HK-2 (cell line): ENCODE measurements around the gene LPCAT1.
A peak's percentile ranks its signal among the peaks of the same experiment; 100 is the strongest.

Source experiments
- DNase-seq: peaks from one replicate; pipeline ENCODE4 v3.0.0-alpha.2; 2018; ENCODE audit not compliant: unreplicated experiment

Gene LPCAT1

GRCh38 chr5:1497795-1498622, 25.8 kb downstream of the LPCAT1 start:
- no peak for DNase-seq

GRCh38 chr5:1497242-1497777, 26.4 kb downstream of the LPCAT1 start:
- no peak for DNase-seq

- no peak for DNase-seq
Observed at GRCh38 chr5:1495525-1495897, 28.2 kb downstream of the LPCAT1 start.

- DNase-seq, result no peak
Observed at GRCh38 chr5:1494780-1495524, 28.8 kb downstream of the LPCAT1 start.

- no peak for DNase-seq
Observed at GRCh38 chr5:1493941-1494340, 29.8 kb downstream of the LPCAT1 start.

GRCh38 chr5:1493413-1493812, 30.3 kb downstream of the LPCAT1 start:
- DNase-seq, result no peak

- no peak for DNase-seq
Observed at GRCh38 chr5:1492757-1493156, 31.0 kb downstream of the LPCAT1 start.

GRCh38 chr5:1490376-1490775, 33.4 kb downstream of the LPCAT1 start:
- no peak for DNase-seq

GRCh38 chr5:1489754-1490153, 34.0 kb downstream of the LPCAT1 start:
- no peak for DNase-seq

- DNase-seq, result peak; percentile 21
Observed at GRCh38 chr5:1488882-1489680, 34.7 kb downstream of the LPCAT1 start.

GRCh38 chr5:1487079-1487764, 36.5 kb downstream of the LPCAT1 start:
- no peak for DNase-seq

- DNase-seq, result no peak
Observed at GRCh38 chr5:1486271-1486670, 37.5 kb downstream of the LPCAT1 start.

- DNase-seq, result no peak
Observed at GRCh38 chr5:1485579-1486118, 38.1 kb downstream of the LPCAT1 start.

GRCh38 chr5:1484730-1485578, 38.8 kb downstream of the LPCAT1 start:
- DNase-seq, result no peak

- no peak for DNase-seq
Observed at GRCh38 chr5:1483856-1484729, 39.7 kb downstream of the LPCAT1 start.

GRCh38 chr5:1483064-1483463, 40.7 kb downstream of the LPCAT1 start:
- DNase-seq, result no peak

- no peak for DNase-seq
Observed at GRCh38 chr5:1481959-1482331, 41.8 kb downstream of the LPCAT1 start.

GRCh38 chr5:1481266-1481958, 42.3 kb downstream of the LPCAT1 start:
- DNase-seq, result no peak

- no peak for DNase-seq
Observed at GRCh38 chr5:1480806-1481205, 43.0 kb downstream of the LPCAT1 start.
